ENCODE results near the gene GPR108. TPM values are rescaled to one million over a fixed set of nuclear protein-coding genes. Genes with fewer than 3 reads are reported as not detected.

GPR108 gene
- total and polyA plus RNA-seq, 2 of the 8 experiments (the other 6 are each of a cell fraction or from before 2014, with no cell fraction given) = 34.9 to 46.0 TPM

GRCh38 chr19:6734096-6734696 lies 3.2 kb downstream of the GPR108 start (continued):
- TF ChIP-seq POLR2AphosphoS5 (IDR thresholded peaks at IDR 0.05; ENCODE audit: low read depth, low read length) (no peak), MAX (IDR thresholded peaks at IDR 0.05) (no peak), FOSL1 (IDR thresholded peaks at IDR 0.05; ENCODE audit: insufficient read depth, low read depth, low read length) (no peak), SAP30 (IDR thresholded peaks at IDR 0.05; ENCODE audit: insufficient read depth, insufficient replicate concordance, low read length) (no peak), TEAD4 (IDR thresholded peaks at IDR 0.05; ENCODE audit: low read depth, low read length) (no peak), SIX5 (IDR thresholded peaks at IDR 0.05; ENCODE audit: low read depth, low read length) (no peak)
